ENCODE results near the gene SCAF8.

Gene SCAF8

GRCh38 chr6:154805288-154805911, 72.2 kb downstream of the SCAF8 start:
- peaks cover 55 to 64% of the 10 kb centered on the region in 2 experiments for H3K36me3 ChIP-seq (ENCODE audit: control insufficient read depth in 2 of 2, insufficient read depth in 1 of 2, low read length in 2 of 2)

More at GRCh38 chr6:154805288-154805911, 72.2 kb downstream of the SCAF8 start:
- Histone ChIP-seq H3K27ac (ENCODE audit: extremely low read depth, low read depth, low read length) (no peak overlapping the region), H3K4me1 (ENCODE audit: control insufficient read depth, insufficient read depth, low read length) (no peaks in the 10 kb centered on the region), H3K9me3 (ENCODE audit: control insufficient read depth, insufficient read depth, low read depth, low read length) (no peaks in the 10 kb centered on the region), H3K4me3 (ENCODE audit: low read depth, low read length) (no peak overlapping the region)
- ChIA-PET POLR2A (interaction anchor here (1.6 kb wide), 1 partner anchor 71 kb away, joined by 5 read pairs; no protein-coding TSS in a partner anchor), CTCF (interaction anchor here (0.5 to 9.3 kb wide), 28 partner anchors 8 to 1889 kb away, joined by 3 to 125 read pairs (median 3); no protein-coding TSS in a partner anchor)
- TF ChIP-seq ZNF658 (tag by site-specific recombination; IDR thresholded peaks at IDR 0.05) (no peak), ZNF211 (tag by site-specific recombination; IDR thresholded peaks at IDR 0.05; ENCODE audit: low read depth) (no peak), ZNF155 (tag by site-specific recombination; IDR thresholded peaks at IDR 0.05) (no peak), ZNF654 (tag by site-specific recombination; IDR thresholded peaks at IDR 0.05; ENCODE audit: low read depth) (peak; percentile 74), ZNF768 (tag by site-specific recombination; IDR thresholded peaks at IDR 0.05) (no peak), ZNF776 (tag by site-specific recombination; IDR thresholded peaks at IDR 0.05; ENCODE audit: borderline replicate concordance) (no peak), ZNF701 (tag by site-specific recombination; IDR thresholded peaks at IDR 0.05) (no peak), ZNF302 (tag by site-specific recombination; IDR thresholded peaks at IDR 0.05; ENCODE audit: low read depth) (no peak), MYNN (tag by site-specific recombination; IDR thresholded peaks at IDR 0.05; ENCODE audit: borderline replicate concordance) (no peak), ZNF704 (tag by site-specific recombination; IDR thresholded peaks at IDR 0.05) (no peak), YY2 (tag by site-specific recombination; IDR thresholded peaks at IDR 0.05) (no peak), ZNF501 (tag by site-specific recombination; IDR thresholded peaks at IDR 0.05) (no peak), GFI1B (tag by site-specific recombination; IDR thresholded peaks at IDR 0.05) (no peak), ZNF138 (tag by site-specific recombination; IDR thresholded peaks at IDR 0.05; ENCODE audit: borderline replicate concordance) (no peak), SETDB1 (IDR thresholded peaks at IDR 0.05; ENCODE audit: insufficient read length, low read length) (no peak), KLF16 (tag by site-specific recombination; IDR thresholded peaks at IDR 0.05) (no peak), MEIS1 (CRISPR knock-in tag; IDR thresholded peaks at IDR 0.05; ENCODE audit: borderline replicate concordance) (no peak), REPIN1 (tag by site-specific recombination; IDR thresholded peaks at IDR 0.05; ENCODE audit: low read depth) (0 out of 2 replicates have a peak, but pooled peaks have one; percentile 14), ZNF521 (tag by site-specific recombination; IDR thresholded peaks at IDR 0.05) (no peak), SCRT2 (tag by site-specific recombination; IDR thresholded peaks at IDR 0.05) (no peak), ZNF610 (tag by site-specific recombination; IDR thresholded peaks at IDR 0.05; ENCODE audit: borderline replicate concordance) (no peak), PRDM4 (tag by site-specific recombination; IDR thresholded peaks at IDR 0.05) (no peak), ZNF791 (tag by site-specific recombination; IDR thresholded peaks at IDR 0.05) (no peak), ZBTB44 (tag by site-specific recombination; IDR thresholded peaks at IDR 0.05) (no peak)
- TF ChIP-seq, protein P1, sequence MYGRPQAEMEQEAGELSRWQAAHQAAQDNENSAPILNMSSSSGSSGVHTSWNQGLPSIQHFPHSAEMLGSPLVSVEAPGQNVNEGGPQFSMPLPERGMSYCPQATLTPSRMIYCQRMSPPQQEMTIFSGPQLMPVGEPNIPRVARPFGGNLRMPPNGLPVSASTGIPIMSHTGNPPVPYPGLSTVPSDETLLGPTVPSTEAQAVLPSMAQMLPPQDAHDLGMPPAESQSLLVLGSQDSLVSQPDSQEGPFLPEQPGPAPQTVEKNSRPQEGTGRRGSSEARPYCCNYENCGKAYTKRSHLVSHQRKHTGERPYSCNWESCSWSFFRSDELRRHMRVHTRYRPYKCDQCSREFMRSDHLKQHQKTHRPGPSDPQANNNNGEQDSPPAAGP (tag by site-specific recombination; IDR thresholded peaks at IDR 0.05), result no peak
- TF ChIP-seq, protein P2, sequence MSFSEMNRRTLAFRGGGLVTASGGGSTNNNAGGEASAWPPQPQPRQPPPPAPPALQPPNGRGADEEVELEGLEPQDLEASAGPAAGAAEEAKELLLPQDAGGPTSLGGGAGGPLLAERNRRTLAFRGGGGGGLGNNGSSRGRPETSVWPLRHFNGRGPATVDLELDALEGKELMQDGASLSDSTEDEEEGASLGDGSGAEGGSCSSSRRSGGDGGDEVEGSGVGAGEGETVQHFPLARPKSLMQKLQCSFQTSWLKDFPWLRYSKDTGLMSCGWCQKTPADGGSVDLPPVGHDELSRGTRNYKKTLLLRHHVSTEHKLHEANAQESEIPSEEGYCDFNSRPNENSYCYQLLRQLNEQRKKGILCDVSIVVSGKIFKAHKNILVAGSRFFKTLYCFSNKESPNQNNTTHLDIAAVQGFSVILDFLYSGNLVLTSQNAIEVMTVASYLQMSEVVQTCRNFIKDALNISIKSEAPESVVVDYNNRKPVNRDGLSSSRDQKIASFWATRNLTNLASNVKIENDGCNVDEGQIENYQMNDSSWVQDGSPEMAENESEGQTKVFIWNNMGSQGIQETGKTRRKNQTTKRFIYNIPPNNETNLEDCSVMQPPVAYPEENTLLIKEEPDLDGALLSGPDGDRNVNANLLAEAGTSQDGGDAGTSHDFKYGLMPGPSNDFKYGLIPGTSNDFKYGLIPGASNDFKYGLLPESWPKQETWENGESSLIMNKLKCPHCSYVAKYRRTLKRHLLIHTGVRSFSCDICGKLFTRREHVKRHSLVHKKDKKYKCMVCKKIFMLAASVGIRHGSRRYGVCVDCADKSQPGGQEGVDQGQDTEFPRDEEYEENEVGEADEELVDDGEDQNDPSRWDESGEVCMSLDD (tag by site-specific recombination; IDR thresholded peaks at IDR 0.05), result no peak
- TF ChIP-seq, protein P3, sequence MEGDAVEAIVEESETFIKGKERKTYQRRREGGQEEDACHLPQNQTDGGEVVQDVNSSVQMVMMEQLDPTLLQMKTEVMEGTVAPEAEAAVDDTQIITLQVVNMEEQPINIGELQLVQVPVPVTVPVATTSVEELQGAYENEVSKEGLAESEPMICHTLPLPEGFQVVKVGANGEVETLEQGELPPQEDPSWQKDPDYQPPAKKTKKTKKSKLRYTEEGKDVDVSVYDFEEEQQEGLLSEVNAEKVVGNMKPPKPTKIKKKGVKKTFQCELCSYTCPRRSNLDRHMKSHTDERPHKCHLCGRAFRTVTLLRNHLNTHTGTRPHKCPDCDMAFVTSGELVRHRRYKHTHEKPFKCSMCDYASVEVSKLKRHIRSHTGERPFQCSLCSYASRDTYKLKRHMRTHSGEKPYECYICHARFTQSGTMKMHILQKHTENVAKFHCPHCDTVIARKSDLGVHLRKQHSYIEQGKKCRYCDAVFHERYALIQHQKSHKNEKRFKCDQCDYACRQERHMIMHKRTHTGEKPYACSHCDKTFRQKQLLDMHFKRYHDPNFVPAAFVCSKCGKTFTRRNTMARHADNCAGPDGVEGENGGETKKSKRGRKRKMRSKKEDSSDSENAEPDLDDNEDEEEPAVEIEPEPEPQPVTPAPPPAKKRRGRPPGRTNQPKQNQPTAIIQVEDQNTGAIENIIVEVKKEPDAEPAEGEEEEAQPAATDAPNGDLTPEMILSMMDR (tag by site-specific recombination; IDR thresholded peaks at IDR 0.05), result 0 out of 2 replicates have a peak, but pooled peaks have one; percentile 22

All from HEK293 (cell line).